ENCODE data around the gene RIPOR3.

Gene RIPOR3

GRCh38 chr20:50720026-50720425 lies 28.7 kb upstream of the RIPOR3 start:
- DNase-seq (ENCODE audit: extremely low spot score): no peak
- POLR2A ChIA-PET: no interaction called here
- CTCF ChIA-PET: no interaction called here
- no peak for TF ChIP-seq ARNT (IDR thresholded peaks at IDR 0.05)
- TF ChIP-seq BHLHE40 (IDR thresholded peaks at IDR 0.05; ENCODE audit: borderline replicate concordance): no peak
- no peak for TF ChIP-seq ZNF384 (IDR thresholded peaks at IDR 0.05)

GRCh38 chr20:50719328-50719727 lies 28.0 kb upstream of the RIPOR3 start:
- TF ChIP-seq PKNOX1 (IDR thresholded peaks at IDR 0.05) (no peak), LEF1 (IDR thresholded peaks at IDR 0.05; ENCODE audit: borderline replicate concordance) (no peak), ARNT (IDR thresholded peaks at IDR 0.05) (no peak), NFRKB (IDR thresholded peaks at IDR 0.05) (no peak), SUZ12 (IDR thresholded peaks at IDR 0.05) (no peak), TARDBP (IDR thresholded peaks at IDR 0.05) (no peak), BHLHE40 (IDR thresholded peaks at IDR 0.05; ENCODE audit: borderline replicate concordance) (no peak), FOXA1 (IDR thresholded peaks at IDR 0.05) (no peak), CTBP1 (IDR thresholded peaks at IDR 0.05; ENCODE audit: borderline replicate concordance) (no peak), L3MBTL2 (conservative IDR thresholded peaks at IDR 0.05) (no peak), SP1 (IDR thresholded peaks at IDR 0.05) (no peak), FOXM1 (IDR thresholded peaks at IDR 0.05; ENCODE audit: borderline replicate concordance) (no peak), ELF4 (IDR thresholded peaks at IDR 0.05) (no peak), FOXK2 (IDR thresholded peaks at IDR 0.05) (no peak), HDGF (IDR thresholded peaks at IDR 0.05; ENCODE audit: borderline replicate concordance) (no peak)
- CTCF ChIA-PET: no interaction called here
- POLR2A ChIA-PET: no interaction called here

GRCh38 chr20:50717974-50718761 lies 26.8 kb upstream of the RIPOR3 start:
- CTCF ChIA-PET: interaction anchor here (0.6 to 0.9 kb wide), 3 partner anchors 10 to 552 kb away, joined by 3 to 7 read pairs (median 3); no protein-coding TSS in a partner anchor
- POLR2A ChIA-PET: no interaction called here
- DNase-seq (ENCODE audit: extremely low spot score): no peak

More at GRCh38 chr20:50719328-50719727, 28.0 kb upstream of the RIPOR3 start:
- DNase-seq (ENCODE audit: extremely low spot score): no peak

GRCh38 chr20:50717312-50717711 lies 26.0 kb upstream of the RIPOR3 start:
- POLR2A ChIA-PET: no interaction called here
- no peak for DNase-seq (ENCODE audit: extremely low spot score)
- CTCF ChIA-PET: interaction anchor here (0.8 to 0.9 kb wide), 2 partner anchors 11 to 551 kb away, joined by 3 read pairs; no protein-coding TSS in a partner anchor
- TF ChIP-seq FOXA1 (IDR thresholded peaks at IDR 0.05) (no peak), FOXK2 (IDR thresholded peaks at IDR 0.05) (no peak), L3MBTL2 (conservative IDR thresholded peaks at IDR 0.05) (no peak), HDGF (IDR thresholded peaks at IDR 0.05; ENCODE audit: borderline replicate concordance) (no peak), SUZ12 (IDR thresholded peaks at IDR 0.05) (no peak), ZNF384 (IDR thresholded peaks at IDR 0.05) (no peak), CTBP1 (IDR thresholded peaks at IDR 0.05; ENCODE audit: borderline replicate concordance) (no peak), LEF1 (IDR thresholded peaks at IDR 0.05; ENCODE audit: borderline replicate concordance) (no peak), TARDBP (IDR thresholded peaks at IDR 0.05) (no peak), SP1 (IDR thresholded peaks at IDR 0.05) (no peak), NFRKB (IDR thresholded peaks at IDR 0.05) (no peak), ARNT (IDR thresholded peaks at IDR 0.05) (no peak), PKNOX1 (IDR thresholded peaks at IDR 0.05) (no peak), BHLHE40 (IDR thresholded peaks at IDR 0.05; ENCODE audit: borderline replicate concordance) (no peak), FOXM1 (IDR thresholded peaks at IDR 0.05; ENCODE audit: borderline replicate concordance) (no peak), ELF4 (IDR thresholded peaks at IDR 0.05) (no peak)

More at GRCh38 chr20:50717974-50718761, 26.8 kb upstream of the RIPOR3 start:
- no peak for TF ChIP-seq FOXM1 (IDR thresholded peaks at IDR 0.05; ENCODE audit: borderline replicate concordance)
- TF ChIP-seq SP1 (IDR thresholded peaks at IDR 0.05): no peak
- TF ChIP-seq BHLHE40 (IDR thresholded peaks at IDR 0.05; ENCODE audit: borderline replicate concordance): no peak
- TF ChIP-seq TARDBP (IDR thresholded peaks at IDR 0.05): no peak
- TF ChIP-seq ARNT (IDR thresholded peaks at IDR 0.05): no peak
- TF ChIP-seq HDGF (IDR thresholded peaks at IDR 0.05; ENCODE audit: borderline replicate concordance): no peak
- TF ChIP-seq CTBP1 (IDR thresholded peaks at IDR 0.05; ENCODE audit: borderline replicate concordance): no peak
- no peak for TF ChIP-seq L3MBTL2 (conservative IDR thresholded peaks at IDR 0.05)
- no peak for TF ChIP-seq PKNOX1 (IDR thresholded peaks at IDR 0.05)
- TF ChIP-seq SUZ12 (IDR thresholded peaks at IDR 0.05): no peak
- no peak for TF ChIP-seq NFRKB (IDR thresholded peaks at IDR 0.05)
- no peak for TF ChIP-seq FOXA1 (IDR thresholded peaks at IDR 0.05)
- no peak for TF ChIP-seq ELF4 (IDR thresholded peaks at IDR 0.05)
- no peak for TF ChIP-seq ZNF384 (IDR thresholded peaks at IDR 0.05)
- no peak for TF ChIP-seq FOXK2 (IDR thresholded peaks at IDR 0.05)
- TF ChIP-seq LEF1 (IDR thresholded peaks at IDR 0.05; ENCODE audit: borderline replicate concordance): no peak

GRCh38 chr20:50716518-50716917 lies 25.2 kb upstream of the RIPOR3 start:
- TF ChIP-seq ARNT (IDR thresholded peaks at IDR 0.05): no peak
- no peak for TF ChIP-seq FOXK2 (IDR thresholded peaks at IDR 0.05)
- no peak for TF ChIP-seq NFRKB (IDR thresholded peaks at IDR 0.05)
- TF ChIP-seq SUZ12 (IDR thresholded peaks at IDR 0.05): no peak
- no peak for TF ChIP-seq L3MBTL2 (conservative IDR thresholded peaks at IDR 0.05)
- TF ChIP-seq ELF4 (IDR thresholded peaks at IDR 0.05): no peak
- TF ChIP-seq FOXA1 (IDR thresholded peaks at IDR 0.05): no peak
- no peak for TF ChIP-seq SP1 (IDR thresholded peaks at IDR 0.05)
- no peak for TF ChIP-seq HDGF (IDR thresholded peaks at IDR 0.05; ENCODE audit: borderline replicate concordance)
- TF ChIP-seq PKNOX1 (IDR thresholded peaks at IDR 0.05): no peak
- TF ChIP-seq BHLHE40 (IDR thresholded peaks at IDR 0.05; ENCODE audit: borderline replicate concordance): no peak
- no peak for TF ChIP-seq ZNF384 (IDR thresholded peaks at IDR 0.05)
- TF ChIP-seq FOXM1 (IDR thresholded peaks at IDR 0.05; ENCODE audit: borderline replicate concordance): no peak
- TF ChIP-seq CTBP1 (IDR thresholded peaks at IDR 0.05; ENCODE audit: borderline replicate concordance): no peak
- no peak for TF ChIP-seq TARDBP (IDR thresholded peaks at IDR 0.05)
- no peak for TF ChIP-seq LEF1 (IDR thresholded peaks at IDR 0.05; ENCODE audit: borderline replicate concordance)
- ChIA-PET POLR2A (no interaction called here), CTCF (no interaction called here)
- no peak for DNase-seq (ENCODE audit: extremely low spot score)

Measured in HEK293T (cell line).